Aorta (tissue), 5 donors: ENCODE data around the gene TSPAN11. TPM values are rescaled to one million over a fixed set of nuclear protein-coding genes. Genes with fewer than 3 reads are reported as not detected.

Source experiments
- ATAC-seq: fragments of 200-7000 bp; cut with Tn5 transposase; one replicate; pipeline ENCODE4 v1.9.1; 2022; ENCODE audit warnings: moderate library complexity; ENCODE audit not compliant: low FRiP score
- DNase-seq, 2 donors: peaks; one replicate each; pipeline ENCODE4 v3.0.0-alpha.2; 2020
- H3K27ac ChIP-seq, 2 donors: one replicate each; pipeline ENCODE4 v1.5.1; 2013; ENCODE audit warnings: low read length in 2 of 2, mild to moderate bottlenecking in 2 of 2, moderate library complexity in 2 of 2, control low read depth in 1 of 2, inconsistent platforms in 1 of 2, low read depth in 1 of 2
- H3K27me3 ChIP-seq, 2 donors: one replicate each; pipeline ENCODE4 v1.6.1; 2013; ENCODE audit warnings: control low read depth in 1 of 2, low read length in 1 of 2, mild to moderate bottlenecking in 1 of 2, moderate library complexity in 1 of 2; ENCODE audit not compliant: insufficient read depth in 2 of 2, control insufficient read depth in 1 of 2
- H3K36me3 ChIP-seq, 2 donors: one replicate each; pipeline ENCODE4 v1.6.1; 2013; ENCODE audit warnings: control low read depth in 1 of 2, low read length in 1 of 2, mild to moderate bottlenecking in 1 of 2; ENCODE audit not compliant: insufficient read depth in 2 of 2, control insufficient read depth in 1 of 2
- H3K4me1 ChIP-seq, 2 donors: one replicate each; pipeline ENCODE4 v1.6.1; 2013; ENCODE audit warnings: low read length in 2 of 2, control low read depth in 1 of 2, mild to moderate bottlenecking in 1 of 2, moderate library complexity in 1 of 2; ENCODE audit not compliant: insufficient read depth in 2 of 2, control insufficient read depth in 1 of 2
- H3K4me3 ChIP-seq, 2 donors: one replicate each; pipeline ENCODE4 v1.5.1; 2013; ENCODE audit warnings: low read length in 2 of 2, control low read depth in 1 of 2, mild to moderate bottlenecking in 1 of 2
- H3K9me3 ChIP-seq: one replicate; pipeline ENCODE4 v1.6.1; 2013; ENCODE audit warnings: mild to moderate bottlenecking, low read length; ENCODE audit not compliant: control insufficient read depth
- WGBS, 2 donors: extraction: QIAGEN DNeasy Blood & Tissue Kit; methylation state at CpG; one replicate each; pipeline ENCODE4 v1.1.7; 2013; 5-methylcytosine and 5-hydroxymethylcytosine counted together
- intact Hi-C, 2 donors: fragments of 100-400 bp; cut with DNase I; formaldehyde crosslinking; loops; one replicate each; pipeline versions ENCODE4 v1.14.2 to v1.15.0; 2022
- polyA plus RNA-seq, 2 donors: library from polyadenylated mRNA; stranded (reverse); fragments of 200-250 nt; gene quantifications; one replicate each; pipeline ENCODE4 v1.2.3, GENCODE V29; 2013
- total RNA-seq, 2 donors: library from RNA; stranded (reverse); fragmentation: NEBNext Ultra II Directional; extraction: Animal tissue kit (Norgen Biotek cat#: 25700); gene quantifications; one replicate each; pipeline ENCODE4 v1.2.1, GENCODE V29; 2021
- donor health status: healthy with polysubstance abuse.
- donor health status: Bipolar disorder and iron deficiency.
- donor health status: DM: no; HTN: no; CAD: no.
- donor health status: DM: no; HTN: no; CAD: no.
- donor health status: DM: yes; HTN: yes; CAD: no.

TSPAN11 gene
- total and polyA plus RNA-seq, 4 donors: 0.03 to 14.1 (median 2.8) TPM; not detected in 1

- DNase-seq (no peak), ATAC-seq (no peak)
- Histone ChIP-seq H3K4me3 (no peak overlapping the region), H3K27ac (no peak overlapping the region), H3K36me3 (no peaks in the 10 kb centered on the region), H3K27me3 (no peaks in the 10 kb centered on the region), H3K4me1 (no peaks in the 10 kb centered on the region), H3K9me3 (no peaks in the 10 kb centered on the region)
- 64 to 66% methylated on average over 5 of the region's 5 CpGs for WGBS, 2 donors
- intact Hi-C loops: no loop called here
These were observed 43.3 kb downstream of the TSPAN11 start for GRCh38 chr12:30969606-30970395.

DNA sequence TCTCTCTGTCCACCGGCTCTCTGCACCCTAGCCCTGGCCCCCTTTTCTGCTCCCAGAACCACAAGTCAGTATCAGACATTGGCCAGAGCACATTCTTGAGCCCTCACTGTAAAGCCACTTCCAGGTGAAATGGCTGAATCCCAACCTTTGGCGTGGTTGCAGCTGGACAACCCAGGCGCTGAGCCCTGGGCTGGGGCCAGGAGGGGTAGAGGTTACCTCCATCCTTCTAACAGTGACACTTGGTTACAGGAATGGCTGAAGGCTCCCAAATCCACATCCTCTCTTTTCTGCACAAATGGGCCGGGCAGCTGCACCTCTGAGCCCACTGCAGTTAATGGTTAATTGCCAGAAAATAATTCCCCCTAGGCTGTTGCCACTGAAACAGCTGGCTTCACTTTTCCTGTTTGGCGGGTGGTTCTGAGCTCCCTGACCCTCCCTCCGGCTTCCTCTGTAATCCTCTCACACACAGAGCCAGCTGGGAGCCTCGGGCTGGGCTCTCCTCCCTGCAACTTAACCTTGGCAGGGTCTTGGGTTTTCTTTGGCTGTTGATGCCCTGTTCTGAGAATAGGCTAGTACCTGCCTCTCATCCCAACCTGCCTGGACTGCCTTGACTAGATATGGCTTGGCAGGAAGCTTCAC, 44.1 kb downstream of the TSPAN11 start:
- ATAC-seq (no peak), DNase-seq (no peak)
- Histone ChIP-seq H3K9me3 (no peaks in the 10 kb centered on the region), H3K4me3 (no peak overlapping the region), H3K4me1 (no peaks in the 10 kb centered on the region), H3K27me3 (no peaks in the 10 kb centered on the region), H3K27ac (no peak overlapping the region), H3K36me3 (no peaks in the 10 kb centered on the region)
- WGBS, 2 donors: 15 to 17% methylated on average over 7 of the region's 7 CpGs
- intact Hi-C loops: no loop called here

DNA sequence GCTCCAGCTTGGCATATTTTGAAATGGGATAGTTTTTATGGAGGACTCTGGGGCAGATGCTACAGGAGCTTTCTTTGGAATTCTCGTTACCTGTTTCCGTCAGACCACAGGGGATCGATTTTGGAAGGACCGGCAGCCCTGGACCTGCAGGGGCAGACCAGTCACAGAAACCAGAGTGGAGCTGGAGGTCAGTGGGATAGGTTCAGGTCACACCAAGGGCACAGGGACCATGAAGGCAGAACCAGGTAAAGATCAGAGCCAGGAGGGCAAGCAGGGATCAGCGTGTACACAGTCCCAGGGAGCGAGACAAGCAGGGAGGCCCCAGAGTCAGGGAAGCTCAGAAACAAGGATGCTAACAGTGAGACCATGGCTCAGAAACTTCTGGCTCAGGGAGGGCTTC, 45.5 kb downstream of the TSPAN11 start:
- intact Hi-C loops: no loop called here
- 80 to 85% methylated on average over 6 of the region's 6 CpGs for WGBS, 2 donors
- Histone ChIP-seq H3K27me3 (no peaks in the 10 kb centered on the region), H3K9me3 (no peaks in the 10 kb centered on the region), H3K36me3 (no peaks in the 10 kb centered on the region), H3K27ac (no peak overlapping the region), H3K4me1 (no peaks in the 10 kb centered on the region), H3K4me3 (no peak overlapping the region)
- ATAC-seq (no peak), DNase-seq (no peak)

DNA sequence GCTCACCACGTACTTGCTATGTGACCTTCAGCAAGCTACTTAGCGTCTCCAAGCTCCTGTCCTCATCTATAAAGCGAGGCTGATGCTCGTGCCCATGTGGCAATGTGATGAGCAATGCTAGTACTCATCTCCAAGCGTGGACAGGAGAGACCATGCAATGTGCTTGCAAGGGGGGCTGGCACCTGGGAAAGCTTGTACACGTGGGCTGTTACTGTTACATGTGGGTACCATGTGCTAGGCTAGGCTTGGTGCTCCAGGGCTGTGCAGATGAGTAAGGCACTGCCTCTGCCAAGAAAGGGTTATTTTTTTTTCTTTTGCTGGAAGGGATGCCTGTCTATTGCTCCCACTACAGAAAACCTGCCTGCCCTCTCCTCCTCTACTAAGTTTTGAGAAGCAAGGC, 46.6 kb downstream of the TSPAN11 start:
- DNase-seq (peak in 1 of 2 donors; percentile 14), ATAC-seq (no peak)
- no peaks in the 10 kb centered on the region for H3K4me1 ChIP-seq
- H3K9me3 ChIP-seq: no peaks in the 10 kb centered on the region
- no peak overlapping the region for H3K27ac ChIP-seq
- WGBS, 2 donors: 71 to 74% methylated on average over 6 of the region's 6 CpGs
- no peak overlapping the region for H3K4me3 ChIP-seq
- intact Hi-C loops: no loop called here
- no peaks in the 10 kb centered on the region for H3K27me3 ChIP-seq
- H3K36me3 ChIP-seq: no peaks in the 10 kb centered on the region

DNA sequence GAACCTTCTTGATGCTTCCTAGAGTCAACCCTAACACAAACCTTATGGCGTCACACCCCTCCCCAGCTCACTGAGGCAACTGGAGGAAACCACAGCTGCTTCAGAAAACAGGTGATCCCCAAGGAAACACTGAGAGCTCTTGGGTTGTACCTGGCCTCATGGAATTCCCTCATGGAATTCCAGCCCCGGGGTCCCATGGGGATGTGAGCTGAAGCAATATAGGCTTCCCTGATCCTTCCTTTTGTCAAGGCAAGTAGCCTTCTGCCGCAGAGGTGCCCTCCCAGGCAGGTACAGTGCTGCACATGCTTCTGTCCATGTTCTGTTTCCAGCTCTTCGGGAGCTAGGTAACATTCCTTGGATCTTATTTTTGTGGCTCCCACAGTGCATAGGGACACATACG, 47.3 kb downstream of the TSPAN11 start:
- no peaks in the 10 kb centered on the region for H3K36me3 ChIP-seq
- H3K27me3 ChIP-seq: no peaks in the 10 kb centered on the region
- ATAC-seq (no peak), DNase-seq (peak in 1 of 2 donors; percentile 17)
- H3K4me1 ChIP-seq: no peaks in the 10 kb centered on the region
- 79 to 83% methylated on average over 5 of the region's 5 CpGs for WGBS, 2 donors
- H3K4me3 ChIP-seq: no peak overlapping the region
- no peaks in the 10 kb centered on the region for H3K9me3 ChIP-seq
- H3K27ac ChIP-seq: no peak overlapping the region
- intact Hi-C loops: no loop called here

DNA sequence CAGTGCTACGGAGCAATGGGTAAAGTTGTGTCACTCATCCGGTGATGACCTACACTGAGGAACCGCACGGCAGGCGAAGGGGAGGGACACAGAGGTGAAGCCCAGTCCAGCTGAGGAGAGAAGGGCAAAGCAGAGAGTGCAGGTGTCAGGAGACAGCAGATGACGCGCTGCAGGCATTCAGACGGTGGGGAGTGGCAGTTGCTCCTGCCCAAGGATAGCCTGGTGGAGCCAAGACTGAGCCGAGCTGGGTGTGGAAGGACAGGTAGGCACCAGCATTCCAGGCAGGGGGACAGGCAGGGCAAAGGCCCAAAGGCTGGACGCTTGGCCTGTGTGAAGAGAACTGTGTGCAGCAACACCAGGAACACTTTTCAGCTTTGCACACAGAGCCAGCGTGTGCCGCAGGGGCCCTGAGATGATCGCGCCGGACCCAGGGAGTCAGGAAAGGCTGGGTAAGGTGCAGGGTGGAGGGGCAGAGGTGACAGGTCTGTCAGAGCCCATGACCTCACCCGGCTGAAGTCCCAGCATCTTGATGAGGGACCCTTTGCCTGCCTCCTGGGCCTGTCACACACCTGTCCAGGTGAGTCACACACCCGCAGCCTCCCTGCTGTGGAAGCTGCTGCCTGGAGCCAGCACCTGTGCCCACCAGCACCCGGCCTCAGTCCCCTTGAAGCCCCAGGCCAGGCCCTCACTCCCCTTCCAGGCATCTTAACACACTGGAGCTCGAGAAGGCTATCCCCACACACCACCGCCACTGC, 48.4 kb downstream of the TSPAN11 start:
- Histone ChIP-seq H3K27ac (no peak overlapping the region), H3K4me3 (no peak overlapping the region), H3K36me3 (no peaks in the 10 kb centered on the region), H3K9me3 (no peaks in the 10 kb centered on the region), H3K27me3 (no peaks in the 10 kb centered on the region), H3K4me1 (no peaks in the 10 kb centered on the region)
- ATAC-seq (no peak), DNase-seq (peak in 1 of 2 donors; percentile 35)
- intact Hi-C loops: no loop called here
- 80 to 82% methylated on average over 20 of the region's 20 CpGs for WGBS, 2 donors

DNA sequence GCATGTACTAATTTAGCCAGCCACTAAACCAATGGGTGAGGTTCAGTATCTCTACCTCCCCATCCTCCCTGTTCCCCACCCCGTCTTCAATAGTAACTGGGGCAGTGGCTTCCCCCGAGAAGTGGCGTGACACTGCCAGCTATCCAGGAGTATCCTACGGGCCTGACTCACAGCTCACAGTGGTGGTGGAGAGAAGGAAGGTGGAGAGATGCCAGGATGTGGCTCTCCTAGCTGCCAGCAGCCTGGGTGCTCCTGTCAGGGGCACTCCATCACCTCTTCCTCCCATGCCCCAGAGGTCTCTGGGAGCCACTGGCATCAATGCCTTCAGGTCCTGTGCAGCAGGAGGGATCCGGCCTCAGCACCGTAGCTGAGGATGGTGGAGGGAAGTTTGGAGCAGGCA, 49.0 kb downstream of the TSPAN11 start:
- Histone ChIP-seq H3K4me1 (no peaks in the 10 kb centered on the region), H3K4me3 (no peak overlapping the region), H3K27ac (no peak overlapping the region), H3K36me3 (no peaks in the 10 kb centered on the region), H3K27me3 (no peaks in the 10 kb centered on the region), H3K9me3 (no peaks in the 10 kb centered on the region)
- ATAC-seq (no peak), DNase-seq (no peak)
- WGBS, 2 donors: 74 to 78% methylated on average over 6 of the region's 6 CpGs
- intact Hi-C loops: no loop called here

DNA sequence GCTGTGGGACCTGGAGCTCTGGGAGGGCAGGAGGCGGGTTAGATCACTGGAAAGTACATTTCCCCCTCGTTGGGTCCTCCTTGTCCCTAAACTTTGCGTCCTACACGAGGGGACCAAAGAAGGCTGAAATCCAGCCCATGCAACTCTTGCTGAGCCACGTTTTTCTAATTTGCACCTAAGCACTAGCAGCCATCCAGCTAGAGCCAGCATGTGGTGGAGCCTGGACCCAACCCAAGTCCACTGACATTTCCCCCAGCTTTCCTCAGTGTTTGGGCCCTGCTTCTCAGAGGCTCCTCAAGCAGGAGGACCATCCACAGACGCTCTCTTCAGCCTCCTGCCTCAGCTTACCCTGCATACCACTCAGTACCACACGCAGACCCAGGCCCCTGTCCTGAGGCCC, 49.7 kb downstream of the TSPAN11 start:
- ATAC-seq: no peak
- H3K9me3 ChIP-seq: no peaks in the 10 kb centered on the region

More for the DNA sequence above, 49.7 kb downstream of the TSPAN11 start:
- intact Hi-C loops: no loop called here
- Histone ChIP-seq H3K4me1 (no peaks in the 10 kb centered on the region), H3K4me3 (no peak overlapping the region), H3K27me3 (no peaks in the 10 kb centered on the region), H3K27ac (no peak overlapping the region), H3K36me3 (no peaks in the 10 kb centered on the region)
- peak in 1 of 2 donors; percentile 16 for DNase-seq
- 66 to 70% methylated on average over 7 of the region's 7 CpGs for WGBS, 2 donors
